HepG2 (cell line): ENCODE data around the gene GMCL2. TPM values are rescaled to one million over a fixed set of nuclear protein-coding genes. Genes with fewer than 3 reads are reported as not detected.
A peak's percentile ranks its signal among the peaks of the same experiment; 100 is the strongest.

Experiments used
- CC2D1A ChIP-seq: sonication (generic); formaldehyde crosslinking; IDR thresholded peaks from 2 replicates; pipeline ENCODE4 v1.8.1; 2023; ENCODE audit warnings: mild to moderate bottlenecking, missing genetic modification reagents
- ETV6 ChIP-seq: sonication (generic); formaldehyde crosslinking; conservative IDR thresholded peaks from 2 replicates; pipeline ENCODE4 v1.4.0; 2020; ENCODE audit warnings: missing genetic modification reagents
- FOSL1 ChIP-seq: sonication (generic); formaldehyde crosslinking; IDR thresholded peaks from 2 replicates; pipeline ENCODE4 v1.9.0; 2021; ENCODE audit warnings: missing genetic modification reagents, borderline replicate concordance
- FOXC1 ChIP-seq: sonication (generic); formaldehyde crosslinking; IDR thresholded peaks from 2 replicates; pipeline ENCODE4 v1.8.0; 2022; ENCODE audit warnings: mild to moderate bottlenecking, missing genetic modification reagents, borderline replicate concordance
- HDAC1 ChIP-seq: sonication (generic); formaldehyde crosslinking; IDR thresholded peaks from 2 replicates; pipeline ENCODE4 v1.5.1; 2020; ENCODE audit warnings: mild to moderate bottlenecking, missing genetic modification reagents
- KLF11 ChIP-seq: IDR thresholded peaks from 2 replicates; pipeline ENCODE4 v1.6.1; 2016; ENCODE audit warnings: missing compliant biosample characterization
- MAF1 ChIP-seq: sonication (generic); formaldehyde crosslinking; IDR thresholded peaks from 2 replicates; pipeline ENCODE4 v1.5.0; 2020; ENCODE audit warnings: missing genetic modification reagents, borderline replicate concordance
- NFKB2 ChIP-seq: sonication (generic); formaldehyde crosslinking; IDR thresholded peaks from 2 replicates; pipeline ENCODE4 v1.4.0; 2020; ENCODE audit warnings: missing genetic modification reagents, borderline replicate concordance
- REPIN1 ChIP-seq: sonication (generic); formaldehyde crosslinking; IDR thresholded peaks from 2 replicates; pipeline ENCODE4 v1.8.0; 2022; ENCODE audit warnings: missing genetic modification reagents, low read depth, mild to moderate bottlenecking, borderline replicate concordance
- SAFB2 ChIP-seq: sonication (generic); formaldehyde crosslinking; IDR thresholded peaks from 2 replicates; pipeline ENCODE4 v1.5.1; 2020; ENCODE audit warnings: missing genetic modification reagents, low read depth, mild to moderate bottlenecking, borderline replicate concordance
- SPEN ChIP-seq: sonication (generic); formaldehyde crosslinking; IDR thresholded peaks from 2 replicates; pipeline ENCODE4 v1.5.1; 2020; ENCODE audit warnings: low read depth, mild to moderate bottlenecking, missing genetic modification reagents
- TFE3 ChIP-seq: IDR thresholded peaks from 2 replicates; pipeline ENCODE4 v1.6.1; 2016
- ZIK1 ChIP-seq: sonication (generic); formaldehyde crosslinking; IDR thresholded peaks from 2 replicates; pipeline ENCODE4 v1.5.0; 2020; ENCODE audit warnings: mild to moderate bottlenecking, low read depth, missing genetic modification reagents, borderline replicate concordance
- ZNF121 ChIP-seq: sonication (generic); formaldehyde crosslinking; IDR thresholded peaks from 2 replicates; pipeline ENCODE4 v1.5.0; 2020; ENCODE audit warnings: mild to moderate bottlenecking, missing genetic modification reagents
- ZNF160 ChIP-seq: sonication (generic); formaldehyde crosslinking; IDR thresholded peaks from 2 replicates; pipeline ENCODE4 v1.8.0; 2022; ENCODE audit warnings: mild to moderate bottlenecking, inconsistent platforms, missing genetic modification reagents
- ZNF274 ChIP-seq: sonication (generic); formaldehyde crosslinking; IDR thresholded peaks from 2 replicates; pipeline ENCODE4 v1.5.1; 2020; ENCODE audit warnings: mild to moderate bottlenecking, missing genetic modification reagents
- ZNF563 ChIP-seq: sonication (generic); formaldehyde crosslinking; IDR thresholded peaks from 2 replicates; pipeline ENCODE4 v1.8.0; 2022; ENCODE audit warnings: mild to moderate bottlenecking, moderate library complexity, missing genetic modification reagents
- ZNF672 ChIP-seq: sonication (generic); formaldehyde crosslinking; IDR thresholded peaks from 2 replicates; pipeline ENCODE4 v1.8.1; 2022; ENCODE audit warnings: missing genetic modification reagents
- ZNF841 ChIP-seq: sonication (generic); formaldehyde crosslinking; IDR thresholded peaks from 2 replicates; pipeline ENCODE4 v1.8.1; 2023; ENCODE audit warnings: missing genetic modification reagents, borderline replicate concordance
- ZNF878 ChIP-seq: sonication (generic); formaldehyde crosslinking; IDR thresholded peaks from 2 replicates; pipeline ENCODE4 v1.8.1; 2023; ENCODE audit warnings: mild to moderate bottlenecking, missing genetic modification reagents, moderate library complexity
- ZSCAN22 ChIP-seq: sonication (generic); formaldehyde crosslinking; IDR thresholded peaks from 2 replicates; pipeline ENCODE4 v1.4.0; 2020; ENCODE audit warnings: mild to moderate bottlenecking, missing genetic modification reagents
- polyA plus RNA-seq, 8 experiments: library from polyadenylated mRNA; depleted of rRNA in 3 of 8; stranded (reverse) in 7 of 8; unstranded in 1 of 8; fragments of >200 nt; fragmentation: Illumina TruSeq in 4 of 8; extraction: Trizol in 4 of 8; gene quantifications; 2 replicates each; pipeline versions ENCODE4 v1.2.1 to v1.2.3, GENCODE V29; 2011 to 2016; ENCODE audit warnings: low read depth in 4 of 8, missing spikeins in 1 of 8, mixed read lengths in 1 of 8; ENCODE audit not compliant: insufficient read depth in 1 of 8
- total RNA-seq, 5 experiments: library from RNA; depleted of rRNA; stranded (reverse); fragments of >200 nt; fragmentation: Illumina TruSeq; extraction: Trizol; gene quantifications; 2 replicates each; pipeline ENCODE4 v1.2.3, GENCODE V29; 2016; ENCODE audit warnings: low read depth in 1 of 5
- TF ChIP-seq, protein P1 (sequence below), 2 experiments: sonication (generic) in 1 of 2; formaldehyde crosslinking in 1 of 2; IDR thresholded peaks; 2 replicates each; pipeline versions ENCODE4 v1.6.1 to v1.9.0; 2014 to 2022; ENCODE audit warnings: antibody characterized with exemption in 1 of 2, borderline replicate concordance in 1 of 2, inconsistent platforms in 1 of 2, low read depth in 1 of 2, missing genetic modification reagents in 1 of 2

GMCL2 gene
- total and polyA plus RNA-seq, 2 of the 13 experiments (the other 11 are each of a cell fraction or from before 2014, with no cell fraction given): 0.03 TPM; not detected in 1

DNA sequence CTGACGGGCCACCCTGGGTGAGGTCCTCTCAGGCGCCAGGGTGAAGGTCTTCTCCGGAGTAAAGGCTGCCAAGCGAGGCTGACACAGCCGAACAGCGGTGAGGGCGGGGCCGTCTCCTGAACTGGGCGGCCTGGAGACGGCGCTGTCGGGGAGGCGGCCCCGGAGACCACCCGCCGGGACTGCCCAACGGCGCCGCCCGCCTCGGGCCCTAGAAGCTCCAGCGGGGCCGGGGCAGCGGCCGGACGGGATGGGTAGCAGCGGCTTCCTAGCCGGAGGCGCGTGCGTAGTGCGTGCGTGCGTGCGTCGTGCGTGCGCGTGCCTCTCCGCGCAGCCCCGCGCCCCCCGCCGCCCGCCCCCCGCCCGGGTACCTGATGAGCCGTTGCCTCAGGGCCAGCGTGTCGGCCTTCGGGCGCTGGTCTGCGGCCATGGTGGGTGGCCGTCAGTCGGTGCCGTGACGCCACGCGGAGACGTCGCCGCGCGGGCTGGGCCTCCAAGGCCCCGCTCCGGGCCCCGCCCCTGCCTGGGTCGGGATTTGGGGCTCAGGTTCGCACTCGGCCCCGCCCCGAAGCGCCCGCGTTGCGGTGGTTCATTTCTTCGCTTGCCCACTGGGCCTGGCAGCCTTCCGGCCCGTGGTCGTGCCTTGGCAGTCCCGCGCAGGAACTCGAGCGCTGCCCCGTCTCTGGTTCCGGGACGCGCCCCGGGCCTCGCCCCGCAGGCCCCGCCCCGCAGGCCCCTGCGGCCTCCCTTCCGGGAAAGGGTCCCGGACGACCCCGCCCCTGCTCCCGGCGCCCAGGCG lies 45.2 kb upstream of the GMCL2 start, which contains the start of gene PHYKPL (continued):
- 0 out of 2 replicates have a peak, but pooled peaks have one; percentile 26 for TF ChIP-seq FOSL1 (CRISPR knock-in tag)
- peak; percentile 75; the same call in 1 of the 2 replicates for TF ChIP-seq SPEN (CRISPR knock-in tag)
- 0 out of 2 replicates have a peak, but pooled peaks have one; percentile 30 for TF ChIP-seq TFE3 (CRISPR knock-in tag)
- TF ChIP-seq ZIK1 (CRISPR knock-in tag): peak; percentile 34; the same call in 1 of the 2 replicates
- TF ChIP-seq ZNF563 (CRISPR knock-in tag): peak; percentile 81
- peak; percentile 69 for TF ChIP-seq REPIN1 (CRISPR knock-in tag)
- TF ChIP-seq FOXC1 (CRISPR knock-in tag): peak; percentile 20
- 0 out of 2 replicates have a peak, but pooled peaks have one; percentile 66 for TF ChIP-seq ZNF672 (CRISPR knock-in tag)
- no peak for TF ChIP-seq ZNF878 (CRISPR knock-in tag)
- TF ChIP-seq CC2D1A (CRISPR knock-in tag): no peak
- peak; percentile 63; the same call in 1 of the 2 replicates for TF ChIP-seq ZNF274 (CRISPR knock-in tag)
- TF ChIP-seq HDAC1 (CRISPR knock-in tag): peak; percentile 18; the same call in 1 of the 2 replicates
- TF ChIP-seq ETV6 (CRISPR knock-in tag): peak; percentile 59; the same call in 1 of the 2 replicates
- TF ChIP-seq NFKB2 (CRISPR knock-in tag): no peak
- 0 out of 2 replicates have a peak, but pooled peaks have one; percentile 25 for TF ChIP-seq ZNF160 (CRISPR knock-in tag)
- TF ChIP-seq KLF11: no peak
- peak; percentile 99 for TF ChIP-seq ZNF121 (CRISPR knock-in tag)
- 0 out of 2 replicates have a peak, but pooled peaks have one; percentile 28 for TF ChIP-seq MAF1 (CRISPR knock-in tag)
- TF ChIP-seq ZNF841 (CRISPR knock-in tag): peak; percentile 54; the same call in 1 of the 2 replicates
- TF ChIP-seq, protein P1, sequence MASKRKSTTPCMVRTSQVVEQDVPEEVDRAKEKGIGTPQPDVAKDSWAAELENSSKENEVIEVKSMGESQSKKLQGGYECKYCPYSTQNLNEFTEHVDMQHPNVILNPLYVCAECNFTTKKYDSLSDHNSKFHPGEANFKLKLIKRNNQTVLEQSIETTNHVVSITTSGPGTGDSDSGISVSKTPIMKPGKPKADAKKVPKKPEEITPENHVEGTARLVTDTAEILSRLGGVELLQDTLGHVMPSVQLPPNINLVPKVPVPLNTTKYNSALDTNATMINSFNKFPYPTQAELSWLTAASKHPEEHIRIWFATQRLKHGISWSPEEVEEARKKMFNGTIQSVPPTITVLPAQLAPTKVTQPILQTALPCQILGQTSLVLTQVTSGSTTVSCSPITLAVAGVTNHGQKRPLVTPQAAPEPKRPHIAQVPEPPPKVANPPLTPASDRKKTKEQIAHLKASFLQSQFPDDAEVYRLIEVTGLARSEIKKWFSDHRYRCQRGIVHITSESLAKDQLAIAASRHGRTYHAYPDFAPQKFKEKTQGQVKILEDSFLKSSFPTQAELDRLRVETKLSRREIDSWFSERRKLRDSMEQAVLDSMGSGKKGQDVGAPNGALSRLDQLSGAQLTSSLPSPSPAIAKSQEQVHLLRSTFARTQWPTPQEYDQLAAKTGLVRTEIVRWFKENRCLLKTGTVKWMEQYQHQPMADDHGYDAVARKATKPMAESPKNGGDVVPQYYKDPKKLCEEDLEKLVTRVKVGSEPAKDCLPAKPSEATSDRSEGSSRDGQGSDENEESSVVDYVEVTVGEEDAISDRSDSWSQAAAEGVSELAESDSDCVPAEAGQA (IDR thresholded peaks at IDR 0.05; ENCODE audit: low read depth): no peak
- TF ChIP-seq, protein P1 (CRISPR knock-in tag; IDR thresholded peaks at IDR 0.05; ENCODE audit: borderline replicate concordance): no peak
- 0 out of 2 replicates have a peak, but pooled peaks have one; percentile 46 for TF ChIP-seq SAFB2 (CRISPR knock-in tag)
- peak; percentile 10; the same call in 1 of the 2 replicates for TF ChIP-seq ZSCAN22 (CRISPR knock-in tag)
